ENCODE measurements around the gene CRIP2. TPM values are rescaled to one million over a fixed set of nuclear protein-coding genes. Genes with fewer than 3 reads are reported as not detected.

Gene CRIP2
- total and polyA plus RNA-seq, 4 donors, result 267 to 698 (median 392) TPM

- intact Hi-C loops (cut with DNase I), result loop anchor here (2.0 to 10.0 kb wide), 4 partner anchors 41 to 79 kb away; partner anchors contain the start of genes TEDC1 (in 1 of the 2) and TMEM121 (in 1 of the 2)
- WGBS, 2 donors, result 78 to 79% methylated on average over 31 of the region's 31 CpGs
- H3K4me3 ChIP-seq (ENCODE audit: low read length in 2 of 2), result no peak overlapping the region
- H3K27me3 ChIP-seq (ENCODE audit: control insufficient read depth in 1 of 2, insufficient read depth in 2 of 2, low read length in 1 of 2), result no peaks in the 10 kb centered on the region
- H3K9me3 ChIP-seq (ENCODE audit: control insufficient read depth, low read length), result no peaks in the 10 kb centered on the region
- DNase-seq, result no peak
- no peaks in the 10 kb centered on the region for H3K4me1 ChIP-seq (ENCODE audit: control insufficient read depth in 1 of 2, insufficient read depth in 2 of 2, low read length in 2 of 2)
- ATAC-seq (ENCODE audit: low FRiP score), result peak; percentile 10
- peaks cover 0 to 1% of the 10 kb centered on the region in 2 donors for H3K36me3 ChIP-seq (ENCODE audit: control insufficient read depth in 1 of 2, insufficient read depth in 2 of 2, low read length in 1 of 2)
- no peak overlapping the region for H3K27ac ChIP-seq (ENCODE audit: low read depth in 1 of 2, low read length in 2 of 2)
These were observed 26.7 kb upstream of the CRIP2 start for GRCh38 chr14:105447651-105448640.

GRCh38 chr14:105448706-105449111 is 25.9 kb upstream of the CRIP2 start:
- Histone ChIP-seq H3K4me1 (ENCODE audit: control insufficient read depth in 1 of 2, insufficient read depth in 2 of 2, low read length in 2 of 2) (no peaks in the 10 kb centered on the region), H3K4me3 (ENCODE audit: low read length in 2 of 2) (no peak overlapping the region), H3K27me3 (ENCODE audit: control insufficient read depth in 1 of 2, insufficient read depth in 2 of 2, low read length in 1 of 2) (no peaks in the 10 kb centered on the region), H3K9me3 (ENCODE audit: control insufficient read depth, low read length) (no peaks in the 10 kb centered on the region), H3K36me3 (ENCODE audit: control insufficient read depth in 1 of 2, insufficient read depth in 2 of 2, low read length in 1 of 2) (peaks cover 0 to 2% of the 10 kb centered on the region in 2 donors), H3K27ac (ENCODE audit: low read depth in 1 of 2, low read length in 2 of 2) (no peak overlapping the region)
- intact Hi-C loops (cut with DNase I), result loop anchor here (2.0 to 10.0 kb wide), 4 partner anchors 40 to 79 kb away; partner anchors contain the start of genes TEDC1 (in 1 of the 2) and TMEM121 (in 1 of the 2)
- ATAC-seq (ENCODE audit: low FRiP score), result peak; percentile 88
- DNase-seq, result peak; percentile 76 to 94
- 11 to 12% methylated on average over 16 of the region's 16 CpGs for WGBS, 2 donors

- WGBS, 2 donors, result 88 to 91% methylated on average over 36 to 47 of the region's 47 CpGs
- ATAC-seq (ENCODE audit: low FRiP score) (peak; percentile 31), DNase-seq (no peak)
- H3K9me3 ChIP-seq (ENCODE audit: control insufficient read depth, low read length), result no peaks in the 10 kb centered on the region
- H3K4me3 ChIP-seq (ENCODE audit: low read length in 2 of 2), result no peak overlapping the region
- no peak overlapping the region for H3K27ac ChIP-seq (ENCODE audit: low read depth in 1 of 2, low read length in 2 of 2)
- H3K36me3 ChIP-seq (ENCODE audit: control insufficient read depth in 1 of 2, insufficient read depth in 2 of 2, low read length in 1 of 2), result peaks cover 0 to 2% of the 10 kb centered on the region in 2 donors
- intact Hi-C loops (cut with DNase I), result loop anchor here (2.0 to 10.0 kb wide), 4 partner anchors 39 to 78 kb away; partner anchors contain the start of genes TEDC1 (in 1 of the 2) and TMEM121 (in 1 of the 2)
- H3K27me3 ChIP-seq (ENCODE audit: control insufficient read depth in 1 of 2, insufficient read depth in 2 of 2, low read length in 1 of 2), result no peaks in the 10 kb centered on the region
- no peaks in the 10 kb centered on the region for H3K4me1 ChIP-seq (ENCODE audit: control insufficient read depth in 1 of 2, insufficient read depth in 2 of 2, low read length in 2 of 2)
These were observed 25.1 kb upstream of the CRIP2 start for GRCh38 chr14:105449276-105450122.

- ATAC-seq (ENCODE audit: low FRiP score) (no peak), DNase-seq (no peak)
- WGBS, 2 donors, result 87 to 90% methylated on average over 22 of the region's 22 CpGs
- no peaks in the 10 kb centered on the region for H3K4me1 ChIP-seq (ENCODE audit: control insufficient read depth in 1 of 2, insufficient read depth in 2 of 2, low read length in 2 of 2)
- H3K27ac ChIP-seq (ENCODE audit: low read depth in 1 of 2, low read length in 2 of 2), result no peak overlapping the region
- H3K9me3 ChIP-seq (ENCODE audit: control insufficient read depth, low read length), result no peaks in the 10 kb centered on the region
- intact Hi-C loops (cut with DNase I), result no loop called here
- H3K36me3 ChIP-seq (ENCODE audit: control insufficient read depth in 1 of 2, insufficient read depth in 2 of 2, low read length in 1 of 2), result peaks cover 0 to 2% of the 10 kb centered on the region in 2 donors
- H3K4me3 ChIP-seq (ENCODE audit: low read length in 2 of 2), result no peak overlapping the region
- no peaks in the 10 kb centered on the region for H3K27me3 ChIP-seq (ENCODE audit: control insufficient read depth in 1 of 2, insufficient read depth in 2 of 2, low read length in 1 of 2)
These were observed 24.5 kb upstream of the CRIP2 start for GRCh38 chr14:105450123-105450505.

- H3K27ac ChIP-seq (ENCODE audit: low read depth in 1 of 2, low read length in 2 of 2), result no peak overlapping the region
- H3K4me3 ChIP-seq (ENCODE audit: low read length in 2 of 2), result no peak overlapping the region
- H3K36me3 ChIP-seq (ENCODE audit: control insufficient read depth in 1 of 2, insufficient read depth in 2 of 2, low read length in 1 of 2), result peaks cover 0 to 2% of the 10 kb centered on the region in 2 donors
- ATAC-seq (ENCODE audit: low FRiP score) (no peak), DNase-seq (no peak)
- no peaks in the 10 kb centered on the region for H3K9me3 ChIP-seq (ENCODE audit: control insufficient read depth, low read length)
- no peaks in the 10 kb centered on the region for H3K4me1 ChIP-seq (ENCODE audit: control insufficient read depth in 1 of 2, insufficient read depth in 2 of 2, low read length in 2 of 2)
- intact Hi-C loops (cut with DNase I), result no loop called here
- no peaks in the 10 kb centered on the region for H3K27me3 ChIP-seq (ENCODE audit: control insufficient read depth in 1 of 2, insufficient read depth in 2 of 2, low read length in 1 of 2)
- 87 to 91% methylated on average over 29 of the region's 29 CpGs for WGBS, 2 donors
These were observed 23.5 kb upstream of the CRIP2 start for GRCh38 chr14:105450864-105451720.

- intact Hi-C loops (cut with DNase I), result no loop called here
- WGBS, 2 donors, result 90 to 93% methylated on average over 13 to 14 of the region's 14 CpGs
- Histone ChIP-seq H3K4me1 (ENCODE audit: control insufficient read depth in 1 of 2, insufficient read depth in 2 of 2, low read length in 2 of 2) (no peaks in the 10 kb centered on the region), H3K4me3 (ENCODE audit: low read length in 2 of 2) (no peak overlapping the region), H3K9me3 (ENCODE audit: control insufficient read depth, low read length) (no peaks in the 10 kb centered on the region), H3K27ac (ENCODE audit: low read depth in 1 of 2, low read length in 2 of 2) (no peak overlapping the region), H3K27me3 (ENCODE audit: control insufficient read depth in 1 of 2, insufficient read depth in 2 of 2, low read length in 1 of 2) (no peaks in the 10 kb centered on the region), H3K36me3 (ENCODE audit: control insufficient read depth in 1 of 2, insufficient read depth in 2 of 2, low read length in 1 of 2) (peaks cover 0 to 2% of the 10 kb centered on the region in 2 donors)
- ATAC-seq (ENCODE audit: low FRiP score) (no peak), DNase-seq (no peak)
These were observed 21.7 kb upstream of the CRIP2 start for GRCh38 chr14:105452963-105453362.

- Histone ChIP-seq H3K4me3 (ENCODE audit: low read length in 2 of 2) (no peak overlapping the region), H3K4me1 (ENCODE audit: control insufficient read depth in 1 of 2, insufficient read depth in 2 of 2, low read length in 2 of 2) (no peaks in the 10 kb centered on the region), H3K36me3 (ENCODE audit: control insufficient read depth in 1 of 2, insufficient read depth in 2 of 2, low read length in 1 of 2) (peaks cover 0 to 2% of the 10 kb centered on the region in 2 donors), H3K27ac (ENCODE audit: low read depth in 1 of 2, low read length in 2 of 2) (no peak overlapping the region), H3K27me3 (ENCODE audit: control insufficient read depth in 1 of 2, insufficient read depth in 2 of 2, low read length in 1 of 2) (no peaks in the 10 kb centered on the region), H3K9me3 (ENCODE audit: control insufficient read depth, low read length) (no peaks in the 10 kb centered on the region)
- no peak for ATAC-seq (ENCODE audit: low FRiP score)
- 88 to 93% methylated on average over 11 to 14 of the region's 14 CpGs for WGBS, 2 donors
- DNase-seq, result no peak
- intact Hi-C loops (cut with DNase I), result no loop called here
These were observed 20.8 kb upstream of the CRIP2 start for GRCh38 chr14:105453847-105454246.

Measured in aorta (tissue), 5 donors.